NCI-H1048 (cell line): Measurements from ENCODE around the gene LZTS2.
A peak's percentile ranks its signal among the peaks of the same experiment; 100 is the strongest.

Experiments used
- DNase-seq: peaks from one replicate; lab custom pipeline; 2025; lab: John Stamatoyannopoulos, UW

The LZTS2 gene

GRCh38 chr10:100978121-100978900 lies 21.3 kb upstream of the LZTS2 start:
- DNase-seq, result no peak

DNA sequence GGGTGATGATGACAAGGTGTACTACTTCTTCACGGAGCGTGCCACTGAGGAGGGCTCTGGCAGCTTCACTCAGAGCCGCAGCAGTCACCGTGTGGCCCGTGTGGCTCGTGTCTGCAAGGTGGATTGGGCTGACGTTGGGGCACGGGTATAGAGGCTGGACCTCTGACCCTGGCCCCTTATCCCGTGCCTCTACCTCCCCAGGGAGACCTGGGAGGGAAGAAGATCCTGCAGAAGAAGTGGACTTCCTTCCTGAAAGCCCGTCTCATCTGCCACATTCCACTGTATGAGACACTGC lies 20.8 kb upstream of the LZTS2 start:
- no peak for DNase-seq

GRCh38 chr10:100979791-100980272 lies 19.8 kb upstream of the LZTS2 start:
- DNase-seq, result no peak

- no peak for DNase-seq
Measured at GRCh38 chr10:100980311-100980710, 19.3 kb upstream of the LZTS2 start.

- DNase-seq, result no peak
Measured at GRCh38 chr10:100980711-100981110, 18.9 kb upstream of the LZTS2 start.

- DNase-seq, result no peak
Measured at GRCh38 chr10:100981178-100981772, 18.3 kb upstream of the LZTS2 start.

DNA sequence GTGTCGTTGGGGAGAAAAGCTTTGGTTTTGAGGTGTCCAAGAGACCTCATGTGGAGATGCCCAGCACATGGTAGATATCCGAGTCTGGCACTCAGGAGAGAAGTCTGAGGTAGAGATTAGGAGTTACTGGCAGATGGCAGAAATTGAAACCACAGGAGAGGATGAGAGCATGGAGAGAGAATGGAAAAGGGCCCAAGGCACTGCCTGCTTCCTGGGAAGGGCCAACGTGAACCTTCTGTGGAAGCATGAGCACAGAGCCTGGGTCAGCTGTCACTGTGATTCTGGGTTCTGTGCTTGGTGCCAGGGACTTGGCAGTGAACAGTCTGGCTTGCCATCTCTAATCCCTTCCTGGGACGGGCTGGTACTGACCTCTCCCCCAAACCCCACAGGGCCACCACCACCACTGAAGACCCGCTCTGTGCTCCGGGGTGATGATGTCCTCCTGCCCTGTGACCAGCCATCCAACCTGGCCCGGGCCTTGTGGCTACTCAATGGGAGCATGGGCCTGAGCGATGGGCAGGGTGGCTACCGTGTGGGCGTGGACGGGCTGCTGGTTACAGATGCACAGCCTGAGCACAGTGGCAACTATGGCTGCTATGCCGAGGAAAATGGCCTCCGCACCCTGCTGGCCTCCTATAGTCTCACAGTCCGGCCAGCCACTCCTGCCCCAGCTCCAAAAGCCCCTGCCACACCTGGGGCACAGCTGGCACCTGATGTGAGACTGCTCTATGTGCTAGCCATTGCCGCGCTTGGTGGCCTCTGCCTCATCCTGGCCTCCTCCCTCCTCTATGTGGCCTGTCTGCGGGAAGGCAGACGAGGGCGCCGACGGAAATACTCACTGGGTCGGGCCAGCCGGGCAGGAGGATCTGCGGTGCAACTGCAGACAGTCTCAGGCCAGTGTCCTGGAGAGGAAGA lies 16.4 kb upstream of the LZTS2 start:
- no peak for DNase-seq

DNA sequence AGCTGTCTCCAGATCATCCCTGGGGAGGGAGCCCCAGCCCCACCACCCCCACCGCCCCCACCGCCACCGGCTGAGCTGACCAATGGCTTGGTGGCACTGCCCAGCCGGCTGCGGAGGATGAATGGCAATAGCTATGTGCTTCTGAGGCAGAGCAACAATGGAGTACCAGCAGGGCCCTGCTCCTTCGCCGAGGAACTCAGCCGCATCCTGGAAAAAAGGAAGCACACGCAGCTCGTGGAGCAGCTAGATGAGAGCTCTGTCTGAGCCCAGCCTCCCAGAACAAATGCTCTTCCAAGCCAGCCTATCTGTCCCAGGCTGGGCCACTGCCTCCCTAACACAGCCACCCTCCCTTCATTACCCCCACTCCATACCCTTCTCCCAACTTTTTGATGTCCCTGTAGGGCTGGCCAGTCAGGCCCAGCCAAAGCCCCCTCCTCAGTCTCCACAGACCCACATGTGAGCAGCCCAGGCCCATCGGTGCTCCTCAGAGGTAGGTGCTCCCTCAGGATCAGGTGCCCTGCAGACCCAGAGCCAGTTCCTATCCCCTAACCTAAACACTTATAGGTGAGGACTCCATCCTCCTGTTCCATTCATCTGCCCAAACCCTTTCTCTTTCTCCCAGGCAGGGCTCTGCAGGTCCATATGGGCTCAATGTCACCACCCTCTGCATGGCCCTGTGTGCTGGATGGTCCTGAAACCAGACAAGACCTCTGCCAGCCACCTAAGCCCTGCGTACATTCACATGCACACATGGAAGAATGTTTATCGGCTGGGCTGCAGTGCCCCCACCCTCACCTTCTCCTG lies 15.5 kb upstream of the LZTS2 start:
- no peak for DNase-seq

- no peak for DNase-seq
Measured at GRCh38 chr10:100984672-100985177, 14.9 kb upstream of the LZTS2 start.

DNA sequence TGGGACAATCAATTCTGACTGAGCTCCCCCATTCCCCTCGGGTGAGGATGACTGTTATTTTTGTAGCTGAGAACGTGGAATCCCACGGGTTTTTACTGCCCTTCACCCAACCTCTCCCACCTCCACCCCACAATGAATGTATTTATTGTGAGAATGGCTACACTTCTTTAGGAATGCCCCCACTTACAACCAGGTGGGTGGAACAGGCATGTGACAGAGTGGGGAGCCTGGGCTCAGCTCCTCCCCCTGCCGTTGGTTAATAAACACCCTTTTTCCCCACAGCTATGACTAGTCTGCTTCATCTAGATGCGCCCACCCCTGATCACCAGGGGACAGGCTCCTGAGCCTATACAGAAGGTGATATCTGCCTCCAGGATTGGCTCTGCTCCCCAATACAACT lies 14.3 kb upstream of the LZTS2 start:
- no peak for DNase-seq

- no peak for DNase-seq
Measured at GRCh38 chr10:100986623-100986951, 13.0 kb upstream of the LZTS2 start.

- DNase-seq, result peak; percentile 32
Measured at GRCh38 chr10:100986952-100987684, 12.5 kb upstream of the LZTS2 start, which contains the start of the genes MRPL43 and TWNK. Gene MRPL43, minus strand, starts transcription at chr10:100987497. Its CDS starts 54 bp downstream, at chr10:100987443. Gene TWNK, plus strand, starts transcription at chr10:100987543. Its CDS starts 668 bp downstream, at chr10:100988211.

- DNase-seq, result no peak
Measured at GRCh38 chr10:100987685-100988049, 11.9 kb upstream of the LZTS2 start.

GRCh38 chr10:100988166-100988565 lies 11.4 kb upstream of the LZTS2 start:
- DNase-seq, result no peak

GRCh38 chr10:100989088-100989487 lies 10.5 kb upstream of the LZTS2 start:
- DNase-seq, result no peak

DNA sequence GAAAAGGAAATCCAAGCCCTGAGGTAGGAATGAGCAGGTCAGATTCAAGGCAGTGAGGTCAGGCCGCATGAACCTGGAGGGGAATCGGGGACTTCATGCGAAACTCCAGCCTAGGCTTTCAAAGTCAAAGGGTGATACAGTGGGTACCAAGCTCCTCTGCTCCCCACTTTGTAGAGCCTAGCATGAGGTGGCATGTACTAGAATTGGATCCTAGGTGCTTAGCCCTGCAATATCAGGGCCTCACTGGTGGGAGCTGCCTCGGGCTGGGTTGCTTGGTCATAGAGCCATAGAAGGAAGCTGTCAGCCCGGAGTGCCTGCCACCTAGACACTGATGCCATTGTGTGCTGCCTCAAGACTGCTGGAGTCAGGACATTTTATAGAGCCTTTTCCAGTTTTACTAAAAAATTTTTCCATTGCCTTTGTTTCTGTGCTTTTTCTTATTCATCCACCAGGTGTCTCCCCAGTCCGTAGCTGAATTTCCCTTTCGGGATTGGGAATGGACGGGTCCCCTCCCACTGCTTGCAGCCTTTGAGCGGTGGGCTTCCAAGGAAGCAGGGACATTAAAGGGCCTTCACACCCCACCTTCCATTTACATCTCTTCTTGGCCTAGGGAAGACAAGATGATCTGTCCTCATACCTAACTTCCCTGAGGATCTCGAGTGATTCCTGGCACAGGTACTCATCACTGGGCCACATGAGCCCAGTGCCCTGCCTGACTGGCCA lies 5.5 kb upstream of the LZTS2 start:
- DNase-seq, result no peak

- no peak for DNase-seq
Measured at GRCh38 chr10:100995181-100995580, 4.4 kb upstream of the LZTS2 start.

DNA sequence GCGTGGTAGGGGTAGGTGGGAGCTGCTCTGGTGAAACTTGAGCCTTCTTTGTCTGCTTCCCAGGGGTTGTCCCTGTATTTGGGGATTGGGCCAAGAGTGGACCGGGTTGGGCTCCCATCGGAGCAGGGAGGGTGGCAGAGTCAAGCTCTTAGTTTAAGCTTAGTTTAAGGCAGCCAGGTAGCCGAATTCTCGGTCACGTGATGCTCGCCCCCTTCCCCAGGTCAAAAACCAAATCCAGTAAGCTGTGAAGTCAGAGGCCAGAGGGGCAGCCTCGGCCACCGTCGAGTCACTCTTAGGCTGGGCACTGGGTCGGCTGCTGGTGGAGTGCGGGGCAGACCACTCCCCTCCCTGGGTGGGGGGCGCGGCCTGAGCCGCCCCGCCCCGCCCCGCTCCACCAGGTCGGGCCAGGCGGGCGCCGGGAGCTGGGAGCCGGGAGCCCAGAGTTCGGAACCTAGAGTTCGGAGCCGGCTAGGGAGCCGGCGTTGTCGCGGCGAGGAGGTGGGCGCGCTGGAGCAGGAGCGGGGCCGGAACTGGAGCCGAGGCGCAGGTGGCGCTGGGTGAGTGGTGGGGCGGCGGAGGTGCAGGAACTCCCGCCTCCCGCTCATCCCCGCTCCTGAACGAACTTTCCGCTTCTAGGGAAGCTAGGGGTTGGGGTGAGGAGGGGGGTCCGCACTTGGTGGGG lies 2.8 kb upstream of the LZTS2 start:
- no peak for DNase-seq

DNA sequence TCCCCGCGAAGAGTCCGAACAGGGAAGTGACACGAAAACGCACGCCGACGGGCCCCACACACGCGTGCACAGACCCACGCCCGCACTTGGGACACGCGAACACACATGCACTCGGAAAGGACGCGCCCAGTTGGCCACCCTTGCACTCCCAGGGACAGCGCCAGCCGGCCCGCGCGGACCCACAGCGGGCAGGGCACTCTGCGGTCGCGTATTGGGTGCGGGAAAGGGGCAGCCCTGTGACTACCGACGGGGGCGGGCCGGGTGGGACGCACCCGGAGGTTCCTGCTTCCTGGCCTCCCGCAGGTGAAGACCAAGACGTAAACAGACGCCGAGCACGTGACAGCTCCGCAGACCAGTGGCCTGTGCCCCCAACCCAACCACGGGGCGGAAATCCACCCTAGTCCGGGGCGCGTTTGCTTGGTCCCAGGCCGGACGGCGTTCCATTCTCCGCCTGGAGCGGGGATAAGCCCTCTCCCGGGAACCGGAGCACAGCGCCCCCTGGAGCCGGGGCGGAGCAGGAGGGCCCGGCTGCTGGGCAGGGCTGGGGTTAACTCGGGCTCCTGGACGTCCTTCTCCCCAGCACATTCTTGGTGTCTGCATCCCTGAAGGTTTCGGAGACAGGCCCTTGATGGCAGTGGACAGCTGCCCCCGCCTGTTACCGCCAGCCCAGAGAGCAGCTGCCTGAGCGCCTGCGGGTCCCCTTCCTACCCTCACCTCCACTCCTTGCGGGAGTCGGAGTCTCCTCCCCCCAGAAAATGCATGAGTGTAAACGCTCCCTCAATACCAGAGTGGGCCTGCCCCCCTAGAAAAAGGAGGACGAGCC lies 2.0 kb upstream of the LZTS2 start:
- peak; percentile 60 for DNase-seq
